Chondrocyte (in vitro differentiated cells): ENCODE measurements around the gene CTSH. TPM values are rescaled to one million over a fixed set of nuclear protein-coding genes. Genes with fewer than 3 reads are reported as not detected.

Experiments used
- DNase-seq: peaks from one replicate; pipeline ENCODE4 v3.0.0; 2021; ENCODE audit warnings: mixed read lengths, low spot score
- H3K27ac Mint-ChIP-seq: one replicate; pipeline ENCODE4 v1.8.0; 2021; ENCODE audit warnings: mild to moderate bottlenecking, moderate library complexity, mixed read lengths; ENCODE audit not compliant: unreplicated experiment
- H3K27me3 Mint-ChIP-seq: 2 replicates; pipeline ENCODE4 v1.8.0; 2021; ENCODE audit warnings: low read depth, mixed read lengths
- H3K36me3 Mint-ChIP-seq: 2 replicates; pipeline ENCODE4 v1.8.0; 2021; ENCODE audit warnings: low read depth, mixed read lengths
- H3K4me1 Mint-ChIP-seq: 2 replicates; pipeline ENCODE4 v1.8.0; 2021; ENCODE audit warnings: low read depth, mild to moderate bottlenecking, mixed read lengths
- H3K4me3 Mint-ChIP-seq: one replicate; pipeline ENCODE4 v1.8.0; 2021; ENCODE audit warnings: mild to moderate bottlenecking, moderate library complexity, mixed read lengths; ENCODE audit not compliant: unreplicated experiment
- H3K9me3 Mint-ChIP-seq: 2 replicates; pipeline ENCODE4 v1.8.0; 2021; ENCODE audit warnings: low read depth, mixed read lengths
- total RNA-seq: library from RNA; stranded (reverse); gene quantifications from 3 replicates; pipeline ENCODE4 v1.2.1, GENCODE V29; 2021
- TF ChIP-seq, protein P1 (sequence below): fragments of 200-600 bp; sonication (generic); IDR thresholded peaks from 2 replicates; pipeline ENCODE4 v1.5.0; 2021; ENCODE audit warnings: antibody characterized with exemption, mild to moderate bottlenecking, moderate library complexity

CTSH gene
- total RNA-seq, 1 donor from 2014 or later, result 22.5 TPM

DNA sequence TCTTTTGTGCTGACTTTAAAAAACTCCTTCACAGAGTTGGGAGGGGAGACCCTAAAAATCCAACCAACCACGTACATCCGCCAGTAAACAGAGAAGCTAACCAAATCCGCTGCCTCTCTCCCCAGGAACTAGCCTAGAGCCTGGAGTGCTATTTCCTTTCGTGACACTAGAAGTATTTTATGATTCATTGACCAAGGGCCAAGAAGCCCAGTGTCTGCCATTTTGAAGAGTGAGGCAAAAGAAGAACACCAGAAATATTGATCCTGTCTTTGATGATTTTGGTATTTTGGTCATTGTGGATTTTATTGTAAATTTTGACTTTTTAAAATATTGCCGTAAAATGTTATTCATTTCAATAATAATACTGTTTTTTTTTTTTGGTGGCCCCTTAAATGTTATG, 10.5 kb upstream of the CTSH start:
- no peak for DNase-seq
- Mint-ChIP-seq H3K36me3 (no peaks in the 10 kb centered on the region), H3K9me3 (no peaks in the 10 kb centered on the region), H3K4me3 (no peak overlapping the region), H3K4me1 (no peaks in the 10 kb centered on the region), H3K27me3 (peaks cover 9% of the 10 kb centered on the region), H3K27ac (no peak overlapping the region)
- TF ChIP-seq, protein P1, sequence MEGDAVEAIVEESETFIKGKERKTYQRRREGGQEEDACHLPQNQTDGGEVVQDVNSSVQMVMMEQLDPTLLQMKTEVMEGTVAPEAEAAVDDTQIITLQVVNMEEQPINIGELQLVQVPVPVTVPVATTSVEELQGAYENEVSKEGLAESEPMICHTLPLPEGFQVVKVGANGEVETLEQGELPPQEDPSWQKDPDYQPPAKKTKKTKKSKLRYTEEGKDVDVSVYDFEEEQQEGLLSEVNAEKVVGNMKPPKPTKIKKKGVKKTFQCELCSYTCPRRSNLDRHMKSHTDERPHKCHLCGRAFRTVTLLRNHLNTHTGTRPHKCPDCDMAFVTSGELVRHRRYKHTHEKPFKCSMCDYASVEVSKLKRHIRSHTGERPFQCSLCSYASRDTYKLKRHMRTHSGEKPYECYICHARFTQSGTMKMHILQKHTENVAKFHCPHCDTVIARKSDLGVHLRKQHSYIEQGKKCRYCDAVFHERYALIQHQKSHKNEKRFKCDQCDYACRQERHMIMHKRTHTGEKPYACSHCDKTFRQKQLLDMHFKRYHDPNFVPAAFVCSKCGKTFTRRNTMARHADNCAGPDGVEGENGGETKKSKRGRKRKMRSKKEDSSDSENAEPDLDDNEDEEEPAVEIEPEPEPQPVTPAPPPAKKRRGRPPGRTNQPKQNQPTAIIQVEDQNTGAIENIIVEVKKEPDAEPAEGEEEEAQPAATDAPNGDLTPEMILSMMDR, result no peak

DNA sequence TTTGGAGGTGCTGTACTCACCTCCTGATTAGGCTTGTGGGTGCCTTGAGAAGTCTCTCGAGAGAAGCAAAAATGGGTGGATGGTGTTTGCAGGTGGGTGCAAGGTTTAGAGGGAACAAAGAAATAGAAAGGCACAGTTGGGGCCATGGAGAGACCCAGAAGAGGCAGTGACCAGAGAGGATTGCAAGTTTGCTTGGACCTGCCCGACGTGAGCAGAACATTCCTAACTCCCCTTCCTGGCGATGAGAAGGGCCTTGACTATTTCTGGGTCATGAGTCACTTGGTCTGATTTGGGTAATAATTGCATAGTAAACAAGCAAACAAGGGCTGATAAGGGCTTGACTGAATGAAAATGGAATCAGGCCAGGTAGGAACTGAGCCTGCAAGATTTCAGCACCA, 7.0 kb upstream of the CTSH start:
- Mint-ChIP-seq H3K36me3 (no peaks in the 10 kb centered on the region), H3K4me3 (no peak overlapping the region), H3K27me3 (peaks cover 16% of the 10 kb centered on the region), H3K27ac (no peak overlapping the region), H3K4me1 (no peaks in the 10 kb centered on the region), H3K9me3 (no peaks in the 10 kb centered on the region)
- peak; percentile 0 for DNase-seq
- TF ChIP-seq, protein P1, result no peak

DNA sequence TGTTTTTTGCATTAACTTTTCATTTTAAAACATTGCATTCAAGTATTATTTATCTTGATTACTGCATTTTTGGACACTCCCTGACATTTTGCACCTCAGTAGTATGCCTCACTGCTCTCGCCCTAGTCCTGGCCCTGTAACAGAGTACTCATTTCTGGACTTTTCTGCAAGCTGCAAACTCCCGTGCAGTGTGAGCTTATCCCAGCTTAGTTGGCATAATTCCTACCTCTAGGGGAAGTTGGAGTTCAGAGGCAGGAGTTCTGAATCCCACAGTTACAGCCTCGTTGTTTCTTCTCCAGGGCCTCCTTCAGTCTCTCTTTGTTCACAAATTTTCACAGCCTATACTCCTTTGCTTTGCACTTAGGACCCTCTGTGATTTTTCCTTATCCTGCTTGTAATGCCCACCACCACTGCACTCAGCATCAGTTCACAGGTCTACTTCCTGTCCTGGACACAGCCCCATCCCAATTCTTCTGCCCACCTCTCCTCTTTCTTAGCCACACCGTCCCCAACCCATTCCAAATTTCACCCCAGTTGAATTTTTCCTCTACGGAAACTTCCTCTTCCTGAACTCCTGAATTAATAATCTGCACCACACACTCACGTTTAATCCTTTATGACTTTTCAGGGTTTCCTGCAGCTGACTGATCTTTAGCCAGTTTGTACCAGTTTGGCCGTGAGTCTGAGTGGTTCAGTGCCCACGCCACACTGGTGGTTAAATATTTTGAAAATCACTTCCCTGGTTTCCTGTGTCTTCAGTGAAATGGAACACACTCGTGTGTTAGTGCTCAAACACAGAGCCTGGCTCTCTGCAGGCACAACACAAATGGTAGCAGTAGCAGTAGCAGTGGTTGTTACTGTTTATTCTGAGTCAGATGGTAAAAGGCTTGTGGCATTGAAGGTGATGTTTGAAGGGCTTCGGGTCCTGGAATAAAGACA, 6.3 kb upstream of the CTSH start:
- H3K27me3 Mint-ChIP-seq, result peaks cover 18% of the 10 kb centered on the region
- H3K4me3 Mint-ChIP-seq, result no peak overlapping the region
- no peaks in the 10 kb centered on the region for H3K36me3 Mint-ChIP-seq
- no peaks in the 10 kb centered on the region for H3K4me1 Mint-ChIP-seq
- H3K9me3 Mint-ChIP-seq, result no peaks in the 10 kb centered on the region
- H3K27ac Mint-ChIP-seq, result no peak overlapping the region
- peak; percentile 0 for DNase-seq
- TF ChIP-seq, protein P1, result peak; percentile 64

DNA sequence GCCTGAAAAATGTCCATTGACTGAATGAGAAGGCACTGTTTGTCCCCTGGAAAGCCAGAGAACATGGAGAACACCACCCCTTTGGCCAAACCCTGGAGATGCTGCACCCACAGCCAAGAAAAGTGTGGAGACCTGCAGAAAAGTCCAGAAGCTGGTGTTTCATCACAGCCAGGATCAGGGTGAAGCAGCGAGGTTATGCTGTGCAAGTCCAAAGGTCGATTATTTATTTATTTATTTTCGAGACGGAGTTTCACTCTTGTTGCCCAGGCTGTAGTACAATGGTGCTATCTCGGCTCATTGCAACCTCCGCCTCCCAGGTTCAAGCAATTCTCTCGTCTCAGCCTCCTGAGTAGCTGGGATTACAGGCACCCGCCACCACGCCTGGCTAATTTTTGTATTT, 5.5 kb upstream of the CTSH start:
- TF ChIP-seq, protein P1, result no peak
- no peak overlapping the region for H3K4me3 Mint-ChIP-seq
- no peaks in the 10 kb centered on the region for H3K9me3 Mint-ChIP-seq
- no peaks in the 10 kb centered on the region for H3K36me3 Mint-ChIP-seq
- peaks cover 19% of the 10 kb centered on the region for H3K27me3 Mint-ChIP-seq
- DNase-seq, result peak; percentile 18
- H3K4me1 Mint-ChIP-seq, result no peaks in the 10 kb centered on the region
- no peak overlapping the region for H3K27ac Mint-ChIP-seq

DNA sequence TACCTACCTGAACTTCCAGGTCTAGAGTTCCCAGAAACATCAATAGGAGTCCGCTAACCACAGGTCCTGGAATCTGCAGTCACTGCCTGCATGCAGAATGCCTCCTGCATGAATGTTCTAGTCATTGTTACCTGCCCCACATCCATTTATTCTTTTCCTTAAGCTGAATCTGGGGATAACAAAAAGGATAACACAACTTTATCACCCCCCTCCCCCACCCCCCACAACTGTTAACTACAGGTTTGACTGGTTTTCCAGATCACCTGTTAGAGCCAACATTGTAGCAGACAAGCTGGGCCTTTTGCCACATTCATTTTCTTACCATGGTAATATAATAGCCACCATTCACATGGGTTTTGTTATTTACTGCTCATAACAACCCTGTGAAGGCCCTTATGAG, 4.6 kb upstream of the CTSH start:
- peaks cover 4% of the 10 kb centered on the region for H3K4me1 Mint-ChIP-seq
- peaks cover 15% of the 10 kb centered on the region for H3K27me3 Mint-ChIP-seq
- H3K4me3 Mint-ChIP-seq, result no peak overlapping the region
- TF ChIP-seq, protein P1, result no peak
- no peak for DNase-seq
- no peaks in the 10 kb centered on the region for H3K9me3 Mint-ChIP-seq
- H3K27ac Mint-ChIP-seq, result no peak overlapping the region
- no peaks in the 10 kb centered on the region for H3K36me3 Mint-ChIP-seq
